HEK293T (cell line): Measurements from ENCODE around the gene TJP1.

Source experiments
- FOXM1 ChIP-seq: fragments of 450-650 bp; IDR thresholded peaks from 2 replicates; pipeline ENCODE4 v1.6.1; 2017; ENCODE audit warnings: mild to moderate bottlenecking, borderline replicate concordance
- ZNF384 ChIP-seq: fragments of 450-650 bp; IDR thresholded peaks from 2 replicates; pipeline ENCODE4 v1.6.1; 2016

DNA sequence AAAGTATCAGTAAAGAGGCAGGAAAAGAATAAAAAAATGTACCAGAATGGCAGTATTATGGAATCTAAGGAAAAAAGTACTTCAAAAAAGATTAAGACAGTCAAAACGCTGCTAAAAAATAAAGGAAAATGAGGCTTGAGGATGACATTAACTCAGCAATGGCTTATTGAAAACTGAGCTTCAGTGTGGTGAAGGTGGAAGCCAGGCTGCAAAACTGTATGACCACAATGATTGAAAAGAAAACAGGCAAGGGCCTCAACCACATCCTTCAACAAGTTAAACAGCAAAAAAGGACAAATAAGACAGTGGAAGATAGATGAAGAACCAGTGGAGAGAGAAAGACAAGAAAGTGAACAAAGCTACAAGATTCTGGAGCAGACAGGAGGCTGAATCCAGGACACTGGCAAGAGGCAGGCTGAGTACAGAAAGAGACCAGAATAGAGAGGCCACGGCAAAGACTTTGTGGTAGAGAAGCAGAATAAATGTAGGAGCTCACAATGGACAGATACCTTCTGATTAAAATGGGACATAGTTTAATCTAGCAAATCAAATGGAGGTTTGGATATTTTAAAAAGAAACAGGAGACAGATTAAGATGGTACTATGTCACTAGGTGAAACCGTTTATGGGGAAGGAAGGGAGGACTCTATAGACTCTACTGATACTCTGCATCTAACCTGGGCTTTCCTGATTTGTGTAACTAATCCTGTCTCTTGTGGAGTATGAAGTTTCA lies 86.1 kb downstream of the TJP1 start:
- TF ChIP-seq FOXM1 (no peak), ZNF384 (no peak)
